GM19455 (cell line): ENCODE results near the gene CHMP1B.

Experiments
- ATAC-seq: cut with Tn5 transposase; IDR thresholded peaks from one replicate; pipeline ENCODE4 v1.9.1; 2021; ENCODE audit not compliant: unreplicated experiment

The CHMP1B gene

GRCh38 chr18:11851146-11851805 is at the start of gene CHMP1B:
TSS of gene CHMP1B (plus strand) at chr18:11851413. CDS start at chr18:11851512, 99 bp downstream.
- peak; percentile 98 for ATAC-seq

- no peak for ATAC-seq
Measured at GRCh38 chr18:11801573-11801972, 49.6 kb upstream of the CHMP1B start.

- ATAC-seq, result no peak
Measured at GRCh38 chr18:11802158-11802557, 49.1 kb upstream of the CHMP1B start.

- ATAC-seq, result no peak
Measured at GRCh38 chr18:11802586-11802985, 48.6 kb upstream of the CHMP1B start.

GRCh38 chr18:11807233-11807632 is 44.0 kb upstream of the CHMP1B start:
- no peak for ATAC-seq

- ATAC-seq, result no peak
Measured at GRCh38 chr18:11808001-11808855, 43.0 kb upstream of the CHMP1B start.

GRCh38 chr18:11809895-11810294 is 41.3 kb upstream of the CHMP1B start:
- no peak for ATAC-seq

GRCh38 chr18:11810379-11810778 is 40.8 kb upstream of the CHMP1B start:
- no peak for ATAC-seq

GRCh38 chr18:11811009-11811408 is 40.2 kb upstream of the CHMP1B start:
- no peak for ATAC-seq

GRCh38 chr18:11817229-11817628 is 34.0 kb upstream of the CHMP1B start:
- no peak for ATAC-seq

- ATAC-seq, result no peak
Measured at GRCh38 chr18:11818486-11819203, 32.6 kb upstream of the CHMP1B start.

GRCh38 chr18:11819938-11820337 is 31.3 kb upstream of the CHMP1B start:
- ATAC-seq, result no peak

GRCh38 chr18:11820697-11821096 is 30.5 kb upstream of the CHMP1B start:
- ATAC-seq, result no peak

- no peak for ATAC-seq
Measured at GRCh38 chr18:11821208-11821607, 30.0 kb upstream of the CHMP1B start.

GRCh38 chr18:11821643-11822237 is 29.5 kb upstream of the CHMP1B start:
- no peak for ATAC-seq

GRCh38 chr18:11823545-11823944 is 27.7 kb upstream of the CHMP1B start:
- no peak for ATAC-seq

GRCh38 chr18:11826836-11827235 is 24.4 kb upstream of the CHMP1B start:
- ATAC-seq, result no peak

- ATAC-seq, result no peak
Measured at GRCh38 chr18:11828786-11829432, 22.3 kb upstream of the CHMP1B start.

- ATAC-seq, result no peak
Measured at GRCh38 chr18:11830585-11830984, 20.6 kb upstream of the CHMP1B start.

GRCh38 chr18:11831921-11832320 is 19.3 kb upstream of the CHMP1B start:
- ATAC-seq, result no peak

GRCh38 chr18:11834772-11835171 is 16.4 kb upstream of the CHMP1B start:
- ATAC-seq, result no peak
